HTERT RPE-1 (cell line): ENCODE results near the gene PABPN1L.

Source experiments
- in situ Hi-C: fragments of 300-500 bp; cut with MboI; formaldehyde crosslinking; loops from 4 replicates; pipeline ENCODE4 v1.14.3; 2020; ENCODE audit warnings: low sequenced_read_pairs

The PABPN1L gene

DNA sequence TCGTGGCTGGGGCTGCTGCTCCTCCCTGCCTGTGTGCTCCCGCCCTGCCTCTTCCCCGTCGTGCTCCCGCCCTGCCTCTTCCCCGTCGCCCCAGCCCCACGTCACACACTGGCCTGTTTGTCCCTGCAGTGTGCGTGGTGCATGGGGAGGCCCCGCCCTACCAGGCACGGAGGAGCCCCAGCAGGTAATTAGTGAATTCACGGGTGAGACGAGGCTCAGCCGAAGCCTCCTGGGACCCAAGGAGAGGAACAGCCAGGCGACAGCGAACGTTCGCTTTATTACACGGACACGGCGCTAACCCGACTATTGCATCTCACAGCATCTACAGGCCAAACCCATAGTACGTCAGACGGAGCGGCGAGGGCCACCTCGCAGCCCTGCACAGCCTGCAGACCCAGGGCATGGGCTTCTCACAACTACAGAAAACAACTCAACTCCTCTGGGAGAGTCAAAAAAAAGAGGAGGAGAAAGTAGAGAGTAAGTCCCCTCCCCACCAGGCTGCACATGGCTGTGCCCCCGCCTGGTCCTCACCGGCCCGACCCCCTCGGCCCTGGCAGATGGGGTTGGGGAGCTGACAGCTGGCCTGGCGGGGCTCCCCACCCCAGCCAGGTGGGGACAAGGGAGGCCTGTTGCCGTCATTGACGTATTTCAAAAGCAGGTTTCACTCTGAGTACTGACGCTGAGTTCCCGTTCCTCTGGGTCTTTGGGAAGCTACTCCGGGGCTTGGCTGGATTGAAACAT lies 4.3 kb upstream of the PABPN1L start:
- in situ Hi-C loops: no loop called here

DNA sequence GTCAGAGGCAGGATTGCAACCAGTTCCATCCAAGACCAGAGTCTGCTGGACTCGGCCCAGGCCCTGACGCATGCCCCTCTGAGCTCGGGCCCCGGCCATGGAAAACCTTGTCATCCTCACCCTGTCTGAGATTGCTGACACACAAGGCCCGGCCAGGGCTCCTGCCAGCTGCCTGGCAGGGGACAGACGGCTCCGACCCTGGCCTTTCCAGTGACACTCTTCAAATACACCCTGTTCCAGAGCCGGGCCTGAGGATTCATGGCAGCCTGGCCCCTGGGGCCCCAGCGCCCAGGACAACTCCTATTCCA lies 3.2 kb upstream of the PABPN1L start:
- in situ Hi-C loops: no loop called here

GRCh38 chr16:88868974-88869672 lies 2.7 kb upstream of the PABPN1L start:
- in situ Hi-C loops: no loop called here

GRCh38 chr16:88867581-88868246 lies 1.3 kb upstream of the PABPN1L start:
- in situ Hi-C loops: no loop called here

GRCh38 chr16:88865742-88866141 lies 718 bp downstream of the PABPN1L start:
- in situ Hi-C loops: no loop called here

GRCh38 chr16:88865310-88865709 lies 1.1 kb downstream of the PABPN1L start:
- in situ Hi-C loops: no loop called here

- in situ Hi-C loops: no loop called here
Observed at GRCh38 chr16:88864521-88864920, 1.9 kb downstream of the PABPN1L start.

- in situ Hi-C loops: no loop called here
Observed at GRCh38 chr16:88864099-88864498, 2.4 kb downstream of the PABPN1L start.

GRCh38 chr16:88863426-88863825 lies 3.0 kb downstream of the PABPN1L start:
- in situ Hi-C loops: no loop called here

DNA sequence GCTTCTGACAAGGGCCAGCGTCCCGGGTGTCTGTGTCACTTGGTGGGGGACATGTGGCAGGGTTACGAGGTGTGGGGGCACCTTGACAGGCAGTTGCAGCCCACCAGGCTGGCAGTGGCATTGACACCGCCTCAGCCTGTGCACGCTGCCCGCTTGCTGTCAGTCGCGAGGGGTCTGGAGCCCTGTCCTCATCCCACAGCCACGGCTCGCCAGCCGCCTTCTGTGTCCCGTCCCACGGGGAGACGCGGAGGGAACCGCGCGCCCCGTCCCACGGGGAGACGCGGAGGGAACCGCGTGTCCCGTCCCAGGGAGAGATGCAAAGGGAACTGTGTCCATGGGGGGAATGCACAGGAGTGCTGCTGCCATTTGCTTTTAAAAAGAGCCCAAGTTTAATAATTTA lies 3.5 kb downstream of the PABPN1L start:
- in situ Hi-C loops: no loop called here

- in situ Hi-C loops: no loop called here
Observed at GRCh38 chr16:88861359-88861758, 5.1 kb downstream of the PABPN1L start.

- in situ Hi-C loops: no loop called here
Observed at GRCh38 chr16:88859381-88860091, 6.9 kb downstream of the PABPN1L start.

DNA sequence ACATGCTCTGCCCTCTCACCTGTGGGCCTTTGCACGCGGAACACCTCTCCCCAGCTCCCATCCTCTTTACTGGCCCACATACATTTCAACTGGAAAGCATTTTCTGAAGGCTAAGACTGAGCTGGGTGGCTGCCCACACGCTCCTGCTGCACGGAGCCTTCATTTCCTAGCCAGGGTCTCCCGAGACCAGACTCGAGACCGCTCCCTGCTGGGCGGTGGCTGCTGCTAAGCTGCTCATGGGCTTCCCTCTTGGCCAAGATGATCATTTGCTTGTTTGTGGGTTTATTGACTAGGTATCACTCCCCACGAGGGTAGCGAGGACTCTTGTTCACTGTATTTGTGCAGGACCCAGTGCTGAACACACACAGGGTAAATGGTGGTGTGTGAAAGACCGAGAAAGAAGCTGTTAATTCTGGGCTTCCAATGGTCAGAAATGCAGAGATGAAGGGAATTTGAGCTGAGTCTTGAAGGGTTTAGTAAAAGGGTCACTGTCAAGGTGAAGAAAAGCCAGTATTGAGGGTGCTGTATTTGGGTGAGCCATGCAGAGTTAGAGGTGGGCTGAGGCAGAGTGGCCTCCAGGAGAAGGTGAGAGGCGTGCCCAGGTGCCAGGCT lies 8.6 kb downstream of the PABPN1L start:
- in situ Hi-C loops: no loop called here

GRCh38 chr16:88856828-88857727 lies 9.4 kb downstream of the PABPN1L start, which contains the start of the genes GALNS and TRAPPC2L:
Gene GALNS (minus strand): TSS chr16:88856947. CDS start chr16:88856877, 70 bp downstream.
Gene TRAPPC2L (plus strand): TSS chr16:88857127. CDS start chr16:88857151, 24 bp downstream.
- in situ Hi-C loops: no loop called here

DNA sequence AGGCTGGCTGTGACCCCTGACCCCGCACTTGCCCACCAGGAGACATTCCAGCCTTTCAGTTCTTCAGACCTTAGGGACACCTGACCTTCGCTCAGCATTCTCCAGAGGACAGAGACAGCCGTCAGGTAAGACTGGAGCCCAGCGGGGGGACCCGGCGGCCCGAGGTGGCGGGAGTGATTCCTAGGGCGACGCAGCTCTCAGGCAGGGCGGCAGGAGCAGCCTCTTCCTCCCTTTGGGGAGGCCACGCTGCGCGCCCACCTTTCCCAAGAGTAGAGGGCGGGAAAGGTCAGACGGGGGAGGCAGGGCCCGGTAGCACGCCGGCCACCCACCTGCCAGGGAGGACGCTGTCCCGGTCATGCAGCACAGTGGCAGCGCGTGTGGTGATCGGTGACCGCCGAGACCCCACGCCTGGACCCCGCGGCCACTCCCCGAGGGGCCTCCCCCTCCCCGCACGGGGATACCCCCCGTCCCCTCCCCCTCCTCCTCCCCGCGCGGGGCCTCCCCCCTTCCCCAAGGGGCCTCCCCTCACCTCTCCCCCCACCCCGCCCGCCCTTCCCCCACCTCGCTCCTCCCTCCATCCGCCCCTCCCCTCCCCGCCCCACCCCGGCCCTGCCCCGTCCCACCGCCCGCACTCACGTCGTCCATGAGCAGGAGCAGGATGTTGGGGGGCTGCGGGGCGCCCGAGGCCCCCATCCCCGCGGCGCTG lies 10.2 kb downstream of the PABPN1L start:
- in situ Hi-C loops: no loop called here

DNA sequence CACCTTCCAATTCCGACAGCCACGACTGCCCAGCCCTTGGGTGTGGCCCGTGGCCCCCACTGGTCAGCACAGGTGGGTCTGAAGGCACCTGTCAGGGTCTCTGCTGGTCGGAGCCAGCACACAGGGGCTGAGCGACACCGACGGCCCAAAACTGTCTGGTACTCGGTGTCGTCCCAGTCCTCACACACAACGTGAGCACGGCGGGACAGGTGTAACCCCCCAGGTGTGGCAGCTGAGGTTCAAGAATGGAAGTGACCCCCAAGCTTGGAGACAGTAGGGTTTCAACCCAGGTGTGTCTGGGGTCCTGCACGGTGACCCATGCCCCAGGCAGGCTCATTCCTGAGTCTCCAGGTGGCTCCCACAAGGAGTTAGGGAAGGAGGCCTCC lies 10.7 kb downstream of the PABPN1L start:
- in situ Hi-C loops: no loop called here

GRCh38 chr16:88855176-88855575 lies 11.3 kb downstream of the PABPN1L start:
- in situ Hi-C loops: no loop called here

DNA sequence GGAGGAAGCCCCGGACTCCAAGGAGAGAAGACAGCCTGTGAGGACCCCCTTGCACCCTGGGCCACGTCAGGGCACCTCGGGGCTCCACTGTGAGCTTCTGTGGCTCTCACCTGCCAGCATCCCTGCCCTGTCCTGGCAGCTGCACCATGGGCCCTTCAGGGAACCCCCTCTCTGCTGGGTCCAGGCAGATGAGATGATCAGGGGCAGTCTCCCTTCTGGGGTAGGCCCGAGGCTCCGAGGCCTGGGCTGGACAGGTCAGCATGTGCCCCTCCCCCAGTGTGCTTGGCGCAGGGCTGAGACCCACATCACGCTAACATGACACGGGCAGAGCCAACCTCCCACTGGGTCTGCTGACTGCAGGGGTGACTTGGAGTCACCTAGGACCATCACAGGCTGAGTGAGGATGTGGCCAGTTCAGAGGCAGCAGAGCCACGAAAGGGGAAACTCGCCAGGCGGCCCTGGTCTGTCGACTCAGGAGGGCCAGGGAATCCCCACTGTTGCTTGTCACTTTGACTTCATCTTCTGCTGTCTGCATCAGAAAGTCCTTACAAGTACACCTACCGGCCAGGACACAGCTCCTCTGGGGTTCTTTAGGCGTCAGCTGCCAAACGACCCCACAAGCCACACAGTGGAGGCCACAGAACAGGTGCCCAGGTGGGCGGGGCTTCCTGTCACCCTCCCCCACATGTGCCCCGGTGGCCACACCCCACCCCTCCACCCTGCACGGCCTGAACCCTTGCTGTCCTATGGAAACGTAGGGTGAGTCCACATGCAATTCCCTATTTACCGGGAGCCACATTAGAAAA lies 12.0 kb downstream of the PABPN1L start:
- in situ Hi-C loops: no loop called here
